T-helper 1 cell treated with Interleukin-12 subunit alpha and Interleukin-12 subunit beta and Interleukin-4 antibody, amounts not matched to agents 30 μg/mL and 1 μg/mL, for 36 hours (primary cell): ENCODE measurements around the gene NRROS.

ENCODE experiments used
- H3K27ac Mint-ChIP-seq: one replicate; pipeline ENCODE4 v1.8.0; 2021; ENCODE audit warnings: mild to moderate bottlenecking, mixed read lengths
- H3K27me3 Mint-ChIP-seq: one replicate; pipeline ENCODE4 v1.8.0; 2021; ENCODE audit warnings: low read depth, mixed read lengths
- H3K36me3 Mint-ChIP-seq: one replicate; pipeline ENCODE4 v1.8.0; 2021; ENCODE audit warnings: low read depth, mixed read lengths
- H3K4me1 Mint-ChIP-seq: one replicate; pipeline ENCODE4 v1.8.0; 2021; ENCODE audit warnings: low read depth, mixed read lengths
- H3K4me3 Mint-ChIP-seq: one replicate; pipeline ENCODE4 v1.8.0; 2021; ENCODE audit warnings: mild to moderate bottlenecking, moderate library complexity, mixed read lengths
- H3K9me3 Mint-ChIP-seq: one replicate; pipeline ENCODE4 v1.8.0; 2021; ENCODE audit warnings: mixed read lengths

Gene NRROS

DNA sequence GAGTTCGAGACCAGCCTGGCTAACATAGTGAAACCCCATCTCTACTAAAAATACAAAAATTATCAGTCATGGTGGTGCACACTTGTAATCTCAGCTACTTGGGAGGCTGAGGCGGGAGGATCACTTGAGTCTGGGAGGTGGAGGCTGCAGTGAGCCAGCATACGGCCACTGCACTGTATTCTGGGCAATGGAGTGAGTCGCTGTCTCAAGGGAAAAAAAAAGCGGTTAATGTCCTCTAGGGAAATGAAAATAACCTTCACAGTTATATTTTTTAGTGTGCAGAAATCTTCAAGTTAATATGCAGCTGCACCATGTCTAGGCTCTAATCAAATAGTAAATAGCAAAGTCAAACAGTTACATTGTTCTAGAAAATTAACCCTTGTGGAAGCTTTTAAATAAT, 57.8 kb downstream of the NRROS start:
- Mint-ChIP-seq H3K27me3 (no peaks in the 10 kb centered on the region), H3K27ac (no peak overlapping the region), H3K36me3 (no peaks in the 10 kb centered on the region), H3K4me1 (peaks cover 6% of the 10 kb centered on the region), H3K4me3 (no peak overlapping the region), H3K9me3 (no peaks in the 10 kb centered on the region)

DNA sequence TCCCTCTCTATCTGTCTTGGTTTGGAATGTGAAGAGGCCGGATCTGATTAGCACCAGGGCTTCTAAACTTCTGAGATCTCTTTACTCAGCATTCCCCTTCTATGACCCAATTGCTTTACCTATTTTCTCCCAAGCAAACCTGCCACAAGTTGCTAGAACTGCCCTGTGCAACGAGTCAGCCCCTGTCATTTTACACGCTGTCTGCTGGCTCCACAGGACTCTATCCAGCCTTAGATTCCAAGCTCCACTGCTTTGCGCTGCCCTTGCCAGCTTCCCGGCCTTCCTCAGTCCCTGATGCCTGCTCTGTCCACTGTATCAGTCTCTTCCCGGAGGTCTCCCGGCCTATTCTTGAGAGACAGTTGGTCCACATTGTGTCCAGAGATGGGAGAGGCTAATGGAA, 60.3 kb downstream of the NRROS start:
- H3K4me3 Mint-ChIP-seq = no peak overlapping the region
- no peaks in the 10 kb centered on the region for H3K36me3 Mint-ChIP-seq
- no peaks in the 10 kb centered on the region for H3K27me3 Mint-ChIP-seq
- H3K9me3 Mint-ChIP-seq = no peaks in the 10 kb centered on the region
- H3K27ac Mint-ChIP-seq = no peak overlapping the region
- no peaks in the 10 kb centered on the region for H3K4me1 Mint-ChIP-seq

DNA sequence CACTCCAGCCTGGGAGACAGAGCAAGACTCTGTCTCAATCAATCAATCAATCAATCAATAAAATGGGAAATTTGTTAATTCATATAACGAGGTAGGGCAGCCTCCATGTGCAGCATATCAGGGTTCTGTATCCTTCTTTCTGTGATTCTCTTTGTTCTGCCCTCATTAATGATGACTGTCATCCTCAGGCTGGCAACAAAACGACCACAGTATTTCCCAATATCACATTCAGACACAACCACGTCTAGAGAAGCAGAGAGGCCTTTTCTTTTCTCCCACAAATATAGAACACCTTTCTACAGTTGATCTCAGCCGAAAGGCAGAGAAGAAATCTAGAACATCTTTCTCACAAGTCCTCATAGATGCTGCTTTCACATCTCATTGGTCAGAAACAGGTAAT, 61.3 kb downstream of the NRROS start:
- Mint-ChIP-seq H3K36me3 (no peaks in the 10 kb centered on the region), H3K4me1 (no peaks in the 10 kb centered on the region), H3K4me3 (no peak overlapping the region), H3K9me3 (no peaks in the 10 kb centered on the region), H3K27me3 (no peaks in the 10 kb centered on the region), H3K27ac (no peak overlapping the region)

DNA sequence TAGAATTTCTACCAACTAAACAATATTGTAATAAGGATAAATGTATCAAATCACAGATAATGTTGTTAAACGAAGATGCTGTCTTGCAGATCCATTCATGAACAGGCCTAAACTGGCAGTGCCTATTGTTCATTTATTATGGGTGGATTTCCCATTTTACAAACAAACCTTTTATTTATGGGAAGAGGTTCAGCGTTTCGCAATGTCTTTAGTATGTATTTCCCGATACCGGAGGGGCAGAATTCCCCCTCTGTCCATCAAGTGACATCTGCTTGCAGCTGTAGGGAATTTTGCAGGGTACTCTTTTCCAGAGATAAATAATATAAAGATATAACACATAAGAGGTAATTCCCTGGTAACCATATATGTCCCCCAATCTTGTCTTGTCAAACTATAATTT, 66.8 kb downstream of the NRROS start:
- H3K9me3 Mint-ChIP-seq = no peaks in the 10 kb centered on the region

DNA sequence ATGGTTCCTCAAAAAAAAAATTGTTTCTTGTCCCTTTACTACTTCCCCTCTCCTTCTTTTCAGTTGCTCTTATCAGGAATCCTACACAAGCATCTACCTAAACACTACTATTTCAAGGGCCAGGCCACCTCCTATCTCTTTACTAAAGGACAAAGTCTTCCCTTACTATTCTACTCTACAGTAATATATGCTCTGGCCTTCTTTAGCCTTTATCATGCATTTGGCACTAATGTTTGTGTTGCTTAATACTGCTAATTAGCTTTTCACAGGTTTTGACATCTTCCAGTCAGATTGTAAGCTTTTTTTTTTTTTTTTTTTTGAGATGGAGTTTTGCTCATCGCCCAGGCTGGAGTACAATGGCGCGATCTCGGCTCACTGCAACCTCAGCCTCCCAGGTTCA, 67.2 kb downstream of the NRROS start:
- Mint-ChIP-seq H3K4me3 (no peak overlapping the region), H3K36me3 (peaks cover 7% of the 10 kb centered on the region), H3K4me1 (peaks cover 10% of the 10 kb centered on the region), H3K9me3 (no peaks in the 10 kb centered on the region), H3K27me3 (no peaks in the 10 kb centered on the region), H3K27ac (no peak overlapping the region)

More for the DNA sequence above, 66.8 kb downstream of the NRROS start:
- peaks cover 6% of the 10 kb centered on the region for H3K36me3 Mint-ChIP-seq
- H3K4me3 Mint-ChIP-seq = no peak overlapping the region
- no peak overlapping the region for H3K27ac Mint-ChIP-seq
- H3K4me1 Mint-ChIP-seq = peaks cover 6% of the 10 kb centered on the region
- H3K27me3 Mint-ChIP-seq = no peaks in the 10 kb centered on the region

DNA sequence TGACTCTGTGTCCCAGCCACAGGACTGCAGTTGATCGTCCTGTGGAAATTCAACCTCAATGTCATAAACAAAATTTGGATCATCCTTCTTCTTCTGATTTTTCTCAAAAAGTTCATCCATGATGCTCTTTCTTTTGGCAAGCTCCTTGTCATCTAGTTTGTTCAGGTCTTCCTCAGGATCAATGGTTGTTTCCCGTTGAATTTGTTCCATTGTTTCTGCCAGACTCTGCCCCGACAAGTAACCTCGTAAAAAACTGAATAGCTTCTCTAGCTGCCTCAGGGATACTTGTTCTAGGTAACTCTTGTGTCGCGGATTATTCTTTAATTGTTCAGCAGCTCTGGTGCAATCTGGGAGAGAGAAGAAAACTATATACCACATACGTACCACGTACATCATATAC, 68.1 kb downstream of the NRROS start:
- Mint-ChIP-seq H3K4me1 (peaks cover 12% of the 10 kb centered on the region), H3K27ac (no peak overlapping the region), H3K36me3 (peaks cover 7% of the 10 kb centered on the region), H3K9me3 (no peaks in the 10 kb centered on the region), H3K27me3 (no peaks in the 10 kb centered on the region), H3K4me3 (no peak overlapping the region)

DNA sequence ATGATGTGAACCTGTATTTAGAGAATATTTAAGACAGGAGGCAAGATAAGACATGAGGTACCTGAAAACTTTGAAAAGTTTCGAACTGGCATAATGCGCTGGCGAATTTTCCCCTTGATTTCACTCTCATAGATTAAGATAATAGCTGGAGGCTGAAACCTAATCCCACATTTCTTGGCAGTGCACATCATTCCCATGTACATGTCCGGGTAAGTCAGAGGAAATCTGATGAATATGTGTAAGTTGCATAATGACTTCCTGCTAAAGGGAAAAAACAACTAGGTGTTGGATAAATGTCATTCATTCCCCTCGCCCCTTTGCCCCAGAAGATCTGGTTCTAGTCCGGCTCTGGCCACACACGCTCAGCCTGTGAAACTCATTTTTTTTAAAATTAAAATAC, 69.0 kb downstream of the NRROS start:
- no peak overlapping the region for H3K4me3 Mint-ChIP-seq
- H3K27ac Mint-ChIP-seq = no peak overlapping the region

More for the DNA sequence above, 69.0 kb downstream of the NRROS start:
- Mint-ChIP-seq H3K9me3 (no peaks in the 10 kb centered on the region), H3K27me3 (no peaks in the 10 kb centered on the region), H3K36me3 (peaks cover 7% of the 10 kb centered on the region), H3K4me1 (peaks cover 19% of the 10 kb centered on the region)
